BE2C (cell line): ENCODE results near the gene NFKBIB.
A peak's percentile ranks its signal among the peaks of the same experiment; 100 is the strongest.

Experiments
- DNase-seq: peaks from one replicate; pipeline ENCODE4 v3.0.0-alpha.2; 2020
- H3K27me3 ChIP-seq: fragments of 250-450 bp; sonication (Bioruptor Pico); 2 replicates; pipeline ENCODE4 v1.5.1; 2020; ENCODE audit warnings: mild to moderate bottlenecking
- H3K36me3 ChIP-seq: fragments of 250-450 bp; sonication (Bioruptor Pico); 2 replicates; pipeline ENCODE4 v1.5.1; 2020; ENCODE audit warnings: mild to moderate bottlenecking
- H3K4me1 ChIP-seq: fragments of 250-450 bp; sonication (Bioruptor Pico); 2 replicates; pipeline ENCODE4 v1.5.1; 2020
- H3K4me3 ChIP-seq: 2 replicates; pipeline ENCODE4 v1.5.1; 2011; ENCODE audit warnings: low read depth, low read length
- H3K9me3 ChIP-seq: fragments of 250-450 bp; sonication (Bioruptor Pico); 2 replicates; pipeline ENCODE4 v1.5.1; 2020
- TF ChIP-seq, protein P1 (sequence below): IDR thresholded peaks from 2 replicates; pipeline ENCODE4 v1.5.1; 2012; ENCODE audit warnings: mild to moderate bottlenecking, low read depth, low read length

NFKBIB gene

DNA sequence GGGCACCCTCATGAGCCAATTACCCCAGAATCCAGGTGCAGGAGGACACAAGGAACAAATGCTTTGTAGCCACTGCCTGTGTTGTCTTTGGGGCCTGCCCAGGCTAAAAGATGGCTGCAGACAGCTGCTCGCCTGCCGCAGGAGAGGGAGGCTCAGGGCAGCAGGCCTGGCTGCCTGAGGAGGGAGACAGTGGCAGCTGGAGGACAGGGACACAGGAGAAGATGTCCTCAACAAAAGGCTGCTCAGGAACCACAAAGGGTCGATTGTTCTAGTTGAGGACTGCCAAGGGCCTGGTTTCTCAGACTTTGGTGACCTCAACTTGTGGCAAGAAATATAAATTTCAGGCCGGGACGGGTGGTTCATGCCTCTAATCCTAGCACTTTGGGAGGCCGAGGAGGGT lies 8.0 kb upstream of the NFKBIB start:
- TF ChIP-seq, protein P1, sequence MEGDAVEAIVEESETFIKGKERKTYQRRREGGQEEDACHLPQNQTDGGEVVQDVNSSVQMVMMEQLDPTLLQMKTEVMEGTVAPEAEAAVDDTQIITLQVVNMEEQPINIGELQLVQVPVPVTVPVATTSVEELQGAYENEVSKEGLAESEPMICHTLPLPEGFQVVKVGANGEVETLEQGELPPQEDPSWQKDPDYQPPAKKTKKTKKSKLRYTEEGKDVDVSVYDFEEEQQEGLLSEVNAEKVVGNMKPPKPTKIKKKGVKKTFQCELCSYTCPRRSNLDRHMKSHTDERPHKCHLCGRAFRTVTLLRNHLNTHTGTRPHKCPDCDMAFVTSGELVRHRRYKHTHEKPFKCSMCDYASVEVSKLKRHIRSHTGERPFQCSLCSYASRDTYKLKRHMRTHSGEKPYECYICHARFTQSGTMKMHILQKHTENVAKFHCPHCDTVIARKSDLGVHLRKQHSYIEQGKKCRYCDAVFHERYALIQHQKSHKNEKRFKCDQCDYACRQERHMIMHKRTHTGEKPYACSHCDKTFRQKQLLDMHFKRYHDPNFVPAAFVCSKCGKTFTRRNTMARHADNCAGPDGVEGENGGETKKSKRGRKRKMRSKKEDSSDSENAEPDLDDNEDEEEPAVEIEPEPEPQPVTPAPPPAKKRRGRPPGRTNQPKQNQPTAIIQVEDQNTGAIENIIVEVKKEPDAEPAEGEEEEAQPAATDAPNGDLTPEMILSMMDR: no peak
- H3K27me3 ChIP-seq: no peaks in the 10 kb centered on the region
- no peaks in the 10 kb centered on the region for H3K9me3 ChIP-seq
- DNase-seq: no peak
- 0 out of 2 replicates have a peak, but pooled peaks cover 6% of the 10 kb centered on the region for H3K36me3 ChIP-seq
- H3K4me1 ChIP-seq: no peaks in the 10 kb centered on the region
- H3K4me3 ChIP-seq: no peak overlapping the region

DNA sequence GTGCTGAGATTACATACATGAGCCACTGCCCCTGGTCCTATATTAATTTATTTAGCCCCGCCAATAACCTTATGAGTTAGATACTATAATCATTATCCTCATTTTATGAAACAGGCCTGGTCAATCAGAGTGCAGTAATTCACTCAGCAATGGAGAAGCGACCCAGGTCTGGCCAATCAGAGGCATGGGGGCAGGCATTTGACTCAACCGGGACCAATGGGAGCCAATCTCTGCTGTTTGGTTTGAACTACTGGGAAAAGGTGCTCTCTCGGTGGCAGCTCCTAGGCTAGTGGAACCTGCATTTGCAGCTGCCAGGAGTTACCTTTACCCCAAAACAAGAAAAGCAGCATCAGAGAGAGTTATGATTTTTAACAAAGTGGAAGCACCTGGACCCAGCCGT lies 6.9 kb upstream of the NFKBIB start:
- DNase-seq: no peak

DNA sequence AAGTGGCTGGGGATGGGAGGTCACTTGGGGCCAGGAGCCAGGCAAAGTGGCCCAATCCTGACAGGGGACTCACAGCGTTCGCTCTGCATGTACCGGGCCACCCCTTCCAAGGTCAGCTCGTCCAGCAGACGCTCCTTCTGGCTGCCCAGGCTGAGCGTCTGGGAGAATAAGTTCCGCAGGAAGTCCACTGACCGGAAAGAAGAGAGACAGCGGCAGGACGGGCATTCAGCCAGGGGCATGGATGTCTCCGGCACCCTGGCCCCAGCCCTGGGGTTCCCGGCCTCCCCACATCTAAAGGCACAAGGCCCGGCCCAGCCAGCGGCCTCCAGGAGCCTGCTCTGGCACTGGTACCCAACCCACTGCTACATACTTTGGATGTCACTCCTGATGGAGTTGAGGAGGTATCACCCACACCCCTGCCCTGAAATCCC lies 6.4 kb upstream of the NFKBIB start:
- TF ChIP-seq, protein P1: no peak
- no peak for DNase-seq
- no peaks in the 10 kb centered on the region for H3K27me3 ChIP-seq
- no peak overlapping the region for H3K4me3 ChIP-seq
- no peaks in the 10 kb centered on the region; the same call in 1 of the 2 replicates for H3K4me1 ChIP-seq
- H3K36me3 ChIP-seq: 0 out of 2 replicates have a peak, but pooled peaks cover 3% of the 10 kb centered on the region
- no peaks in the 10 kb centered on the region for H3K9me3 ChIP-seq

More for the DNA sequence above, 6.9 kb upstream of the NFKBIB start:
- H3K9me3 ChIP-seq: no peaks in the 10 kb centered on the region
- H3K27me3 ChIP-seq: no peaks in the 10 kb centered on the region
- TF ChIP-seq, protein P1: no peak
- H3K36me3 ChIP-seq: 0 out of 2 replicates have a peak, but pooled peaks cover 6% of the 10 kb centered on the region
- no peak overlapping the region for H3K4me3 ChIP-seq
- H3K4me1 ChIP-seq: no peaks in the 10 kb centered on the region

DNA sequence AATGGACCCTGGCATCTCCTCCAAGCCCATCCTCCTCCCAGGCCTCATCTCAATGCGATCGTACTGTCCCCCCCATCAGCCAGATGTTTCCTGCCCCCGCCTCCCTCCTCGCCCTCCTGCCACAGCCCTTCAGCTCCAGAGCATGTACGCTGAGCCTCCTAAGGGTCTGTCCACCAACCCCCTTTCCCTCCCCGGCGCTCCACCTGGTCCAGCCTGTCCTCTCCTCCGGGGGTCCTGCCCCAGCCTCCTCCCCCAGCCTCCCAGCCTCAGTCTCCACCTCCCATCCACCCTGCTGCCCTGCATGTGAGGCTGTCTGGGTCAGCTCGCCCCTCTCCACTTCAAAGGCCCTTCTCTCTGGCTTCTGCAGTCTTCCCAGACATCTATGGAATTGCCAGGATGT lies 4.8 kb upstream of the NFKBIB start:
- TF ChIP-seq, protein P1: no peak
- Histone ChIP-seq H3K36me3 (no peaks in the 10 kb centered on the region), H3K4me3 (no peak overlapping the region), H3K9me3 (no peaks in the 10 kb centered on the region), H3K27me3 (no peaks in the 10 kb centered on the region), H3K4me1 (peaks cover 4% of the 10 kb centered on the region; the same call in 1 of the 2 replicates)
- no peak for DNase-seq

DNA sequence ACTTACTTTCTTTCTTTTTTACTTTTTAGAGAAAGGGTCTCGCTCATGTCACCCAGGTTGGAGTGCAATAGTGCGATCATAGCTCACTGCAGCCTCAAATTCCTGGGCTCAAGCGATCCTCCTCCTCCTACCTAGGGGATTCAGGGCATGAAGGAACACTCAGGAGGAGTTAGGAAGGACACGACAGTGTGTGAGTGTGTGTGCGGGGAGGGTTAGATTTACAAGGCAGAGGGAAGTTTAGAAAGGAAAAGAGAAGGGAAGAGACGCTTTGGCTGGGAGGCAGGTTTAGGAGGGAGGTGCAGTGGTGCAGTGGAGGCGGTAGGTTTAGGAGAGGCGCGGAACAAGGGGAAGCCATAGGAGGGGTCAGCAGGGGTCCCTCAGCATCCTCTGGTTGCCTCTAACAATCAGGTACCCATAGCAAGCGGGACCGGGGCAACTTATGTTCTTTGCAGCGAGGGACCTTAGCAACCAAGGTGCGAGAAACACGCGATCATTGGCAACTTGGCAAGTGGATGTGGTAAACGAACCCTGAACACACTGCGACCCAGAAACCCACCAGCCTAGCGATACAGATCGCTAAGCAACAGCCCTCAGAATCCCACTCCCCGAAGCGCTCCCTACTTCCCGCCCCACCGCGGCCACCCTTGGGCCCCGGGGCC lies 852 bp upstream of the NFKBIB start:
- no peaks in the 10 kb centered on the region; the same call in 1 of the 2 replicates for H3K9me3 ChIP-seq
- no peak for DNase-seq
- peaks cover 4% of the 10 kb centered on the region; the same call in 1 of the 2 replicates for H3K4me1 ChIP-seq
- no peaks in the 10 kb centered on the region for H3K36me3 ChIP-seq
- H3K27me3 ChIP-seq: no peaks in the 10 kb centered on the region
- TF ChIP-seq, protein P1: no peak
- peak overlapping the region; percentile 81 for H3K4me3 ChIP-seq

DNA sequence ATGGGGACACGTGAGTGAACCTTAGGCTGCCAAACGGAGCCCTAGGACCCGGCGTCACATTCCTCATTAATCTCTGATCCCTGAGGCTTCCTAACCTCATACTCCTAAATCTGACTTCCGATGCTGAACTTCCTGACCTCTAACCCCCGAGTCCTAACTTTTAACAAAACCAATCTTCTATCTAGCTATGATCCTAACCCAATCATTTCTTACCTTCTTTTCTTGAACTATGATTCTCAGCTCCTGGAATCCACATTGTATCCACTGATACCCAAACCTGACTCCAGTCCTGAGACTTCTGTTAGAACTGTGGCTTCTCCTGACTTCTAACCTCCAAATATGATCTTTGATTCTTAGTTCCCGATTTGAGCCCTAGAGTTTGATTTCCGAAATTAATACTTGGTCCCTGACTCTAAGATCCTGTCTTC lies 447 bp downstream of the NFKBIB start:
- peak overlapping the region; percentile 81 for H3K4me3 ChIP-seq
- H3K4me1 ChIP-seq: peaks cover 4% of the 10 kb centered on the region; the same call in 1 of the 2 replicates
- peaks cover 4% of the 10 kb centered on the region; the same call in 1 of the 2 replicates for H3K36me3 ChIP-seq
- no peaks in the 10 kb centered on the region for H3K27me3 ChIP-seq
- TF ChIP-seq, protein P1: no peak
- no peak for DNase-seq
- H3K9me3 ChIP-seq: no peaks in the 10 kb centered on the region; the same call in 1 of the 2 replicates
